HG03520 (cell line): Measurements from ENCODE around the gene CD109.
"Not testable (repeated sequence)": the region's sequence is repeated elsewhere in the genome, so short reads cannot be mapped to it uniquely, and the experiment has no call there.

Experiments
- ATAC-seq: cut with Tn5 transposase; IDR thresholded peaks from one replicate; pipeline ENCODE4 v1.9.1; 2021; ENCODE audit warnings: mild to moderate bottlenecking, moderate library complexity; ENCODE audit not compliant: unreplicated experiment

CD109 gene

GRCh38 chr6:73683574-73683973 lies 12.4 kb upstream of the CD109 start:
- ATAC-seq = not testable (repeated sequence)

GRCh38 chr6:73688351-73688750 lies 7.7 kb upstream of the CD109 start:
- no peak for ATAC-seq

GRCh38 chr6:73690056-73690455 lies 5.9 kb upstream of the CD109 start:
- no peak for ATAC-seq

- no peak for ATAC-seq
Observed at GRCh38 chr6:73691512-73691911, 4.5 kb upstream of the CD109 start.

- ATAC-seq = no peak
Observed at GRCh38 chr6:73694711-73695411, 1.1 kb upstream of the CD109 start.

GRCh38 chr6:73696966-73697655 lies 1.1 kb downstream of the CD109 start:
- ATAC-seq = no peak

- ATAC-seq = no peak
Observed at GRCh38 chr6:73699676-73700459, 3.9 kb downstream of the CD109 start.

GRCh38 chr6:73702444-73702843 lies 6.4 kb downstream of the CD109 start:
- ATAC-seq = no peak

GRCh38 chr6:73703466-73703865 lies 7.5 kb downstream of the CD109 start:
- no peak for ATAC-seq

- no peak for ATAC-seq
Observed at GRCh38 chr6:73704260-73704659, 8.3 kb downstream of the CD109 start.

- no peak for ATAC-seq
Observed at GRCh38 chr6:73704798-73705197, 8.8 kb downstream of the CD109 start.

GRCh38 chr6:73706971-73707370 lies 11.0 kb downstream of the CD109 start:
- no peak for ATAC-seq

GRCh38 chr6:73710470-73710869 lies 14.5 kb downstream of the CD109 start:
- ATAC-seq = no peak

GRCh38 chr6:73710948-73711347 lies 14.9 kb downstream of the CD109 start:
- no peak for ATAC-seq

GRCh38 chr6:73712535-73713173 lies 16.7 kb downstream of the CD109 start:
- no peak for ATAC-seq

- ATAC-seq = no peak
Observed at GRCh38 chr6:73713426-73714147, 17.6 kb downstream of the CD109 start.

GRCh38 chr6:73715111-73715508 lies 19.1 kb downstream of the CD109 start:
- ATAC-seq = not testable (repeated sequence)

GRCh38 chr6:73719046-73719445 lies 23.0 kb downstream of the CD109 start:
- ATAC-seq = no peak

GRCh38 chr6:73722318-73723060 lies 26.5 kb downstream of the CD109 start:
- ATAC-seq = peak; percentile 47

GRCh38 chr6:73723480-73723879 lies 27.5 kb downstream of the CD109 start:
- not testable (repeated sequence) for ATAC-seq
